GM10266 (cell line): Measurements from ENCODE around the gene IL1R1.

Source experiments
- DNase-seq: peaks from one replicate; pipeline ENCODE4 v3.0.0; 2012; ENCODE audit errors: extremely low spot score
- CTCF ChIP-seq: IDR thresholded peaks from 2 replicates; pipeline ENCODE4 v1.5.1; 2012; ENCODE audit warnings: mild to moderate bottlenecking, low read depth; ENCODE audit not compliant: control insufficient read depth, insufficient read depth; ENCODE audit errors: missing control alignments

IL1R1 gene

GRCh38 chr2:102154364-102154763, 11.8 kb downstream of the IL1R1 start:
- no peak for DNase-seq
- TF ChIP-seq CTCF: no peak

GRCh38 chr2:102154946-102155702, 12.6 kb downstream of the IL1R1 start:
- DNase-seq: no peak
- no peak for TF ChIP-seq CTCF

- no peak for DNase-seq
- no peak for TF ChIP-seq CTCF
Observed at GRCh38 chr2:102155703-102156515, 13.4 kb downstream of the IL1R1 start.

GRCh38 chr2:102158011-102158755, 15.6 kb downstream of the IL1R1 start:
- DNase-seq: no peak
- no peak for TF ChIP-seq CTCF

- no peak for TF ChIP-seq CTCF
- no peak for DNase-seq
Observed at GRCh38 chr2:102159295-102159694, 16.7 kb downstream of the IL1R1 start.

GRCh38 chr2:102166189-102166845, 23.8 kb downstream of the IL1R1 start:
- no peak for DNase-seq
- TF ChIP-seq CTCF: no peak
